Measurements from ENCODE around the gene ABI3BP. TPM values are rescaled to one million over a fixed set of nuclear protein-coding genes. Genes with fewer than 3 reads are reported as not detected.

ABI3BP gene
- total RNA-seq, 1 experiment from 2014 or later, result 0.63 TPM

DNA sequence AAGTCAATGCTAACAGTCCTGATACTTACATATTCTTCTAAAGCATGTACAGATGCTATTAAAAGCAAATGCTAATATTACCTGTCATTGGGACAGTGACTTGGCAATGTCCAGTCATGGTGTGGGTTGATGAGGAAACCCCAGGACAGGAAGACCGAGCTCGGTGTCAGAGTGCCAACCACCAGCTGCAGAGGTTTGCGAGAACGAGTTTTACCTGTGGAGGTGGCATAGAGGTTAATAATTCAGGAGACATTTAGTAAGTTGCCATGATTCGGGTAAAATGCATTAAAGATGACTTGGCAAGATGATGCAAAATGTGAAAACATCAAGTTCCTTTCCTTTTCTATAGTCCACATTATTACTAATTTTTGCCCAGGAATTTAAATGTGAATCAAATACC is 94.5 kb downstream of the ABI3BP start:
- Histone ChIP-seq H3K27ac (no peak overlapping the region), H3K27me3 (no peaks in the 10 kb centered on the region), H3K4me1 (peaks cover 4% of the 10 kb centered on the region; the same call in 1 of the 2 replicates), H3K4me3 (no peak overlapping the region), H3K9me3 (replicated peaks) (no peaks in the 10 kb centered on the region), H3K36me3 (no peaks in the 10 kb centered on the region)
- DNase-seq, result no peak

- H3K27ac ChIP-seq, result no peak overlapping the region
These were observed 96.2 kb downstream of the ABI3BP start for GRCh38 chr3:100896994-100897393.

DNA sequence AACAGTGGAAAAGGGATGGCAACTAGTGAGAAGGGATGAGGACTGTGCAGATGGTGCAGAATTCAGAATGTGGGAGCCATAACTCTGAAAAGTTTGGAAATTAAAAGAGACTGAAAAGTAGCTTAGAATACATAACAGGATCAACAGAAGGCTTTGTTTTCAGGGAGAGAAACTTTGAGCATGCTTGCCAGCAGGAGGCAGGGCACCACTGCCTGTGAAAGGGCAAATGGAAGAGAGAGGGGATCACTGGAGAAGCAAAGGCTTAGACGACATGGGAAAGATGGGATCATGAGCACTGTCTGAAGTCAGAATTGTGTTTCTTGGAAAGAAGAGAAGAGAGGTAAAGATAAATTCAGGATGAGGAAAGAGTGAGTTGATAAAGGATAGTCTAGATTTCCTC is 99.6 kb downstream of the ABI3BP start:
- Histone ChIP-seq H3K36me3 (no peaks in the 10 kb centered on the region), H3K4me3 (no peak overlapping the region), H3K27me3 (no peaks in the 10 kb centered on the region), H3K27ac (no peak overlapping the region), H3K9me3 (replicated peaks) (no peaks in the 10 kb centered on the region), H3K4me1 (no peaks in the 10 kb centered on the region)
- DNase-seq, result peak; percentile 32 to 59

More at GRCh38 chr3:100896994-100897393, 96.2 kb downstream of the ABI3BP start:
- Histone ChIP-seq H3K4me3 (no peak overlapping the region), H3K9me3 (replicated peaks) (no peaks in the 10 kb centered on the region), H3K4me1 (peaks cover 4% of the 10 kb centered on the region; the same call in 1 of the 2 replicates), H3K36me3 (no peaks in the 10 kb centered on the region), H3K27me3 (no peaks in the 10 kb centered on the region)
- no peak for DNase-seq

DNA sequence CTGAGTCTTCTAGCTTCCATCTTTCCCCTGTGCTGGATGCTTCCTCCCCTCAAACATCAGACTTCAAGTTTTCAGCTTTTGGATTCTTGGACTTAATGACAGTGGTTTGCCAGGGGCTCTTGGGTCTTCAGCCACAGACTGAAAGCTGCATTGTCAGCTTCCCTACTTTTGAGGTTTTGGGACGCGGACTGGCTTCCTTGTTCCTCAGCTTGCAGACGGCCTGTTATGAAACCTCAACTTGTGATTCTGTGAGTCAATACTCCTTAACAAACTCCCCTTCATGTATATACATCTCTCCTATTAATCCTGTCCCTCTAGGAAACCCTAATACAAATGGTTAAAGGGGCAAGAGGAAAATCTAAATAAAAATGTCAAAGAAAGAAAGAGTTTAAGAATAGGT is 100.1 kb downstream of the ABI3BP start:
- Histone ChIP-seq H3K27me3 (no peaks in the 10 kb centered on the region), H3K9me3 (replicated peaks) (no peaks in the 10 kb centered on the region), H3K27ac (no peak overlapping the region), H3K36me3 (no peaks in the 10 kb centered on the region), H3K4me3 (no peak overlapping the region), H3K4me1 (no peaks in the 10 kb centered on the region)
- no peak for DNase-seq

- no peak overlapping the region for H3K27ac ChIP-seq
- peak; percentile 34 to 53 for DNase-seq
- no peaks in the 10 kb centered on the region for H3K27me3 ChIP-seq
These were observed 101.4 kb downstream of the ABI3BP start for GRCh38 chr3:100891827-100892226.

GRCh38 chr3:100891033-100891432 is 102.2 kb downstream of the ABI3BP start:
- H3K4me1 ChIP-seq, result no peaks in the 10 kb centered on the region
- H3K4me3 ChIP-seq, result no peak overlapping the region
- no peaks in the 10 kb centered on the region for H3K36me3 ChIP-seq
- peak in 1 of 2 experiments; percentile 24 for DNase-seq
- no peak overlapping the region for H3K27ac ChIP-seq
- no peaks in the 10 kb centered on the region for H3K27me3 ChIP-seq
- no peaks in the 10 kb centered on the region for H3K9me3 ChIP-seq (replicated peaks)

More at GRCh38 chr3:100891827-100892226, 101.4 kb downstream of the ABI3BP start:
- Histone ChIP-seq H3K4me3 (no peak overlapping the region), H3K36me3 (no peaks in the 10 kb centered on the region), H3K9me3 (replicated peaks) (no peaks in the 10 kb centered on the region), H3K4me1 (no peaks in the 10 kb centered on the region)

GRCh38 chr3:100888881-100889280 is 104.3 kb downstream of the ABI3BP start:
- no peak for DNase-seq
- H3K9me3 ChIP-seq (replicated peaks), result no peaks in the 10 kb centered on the region
- no peak overlapping the region for H3K27ac ChIP-seq
- no peaks in the 10 kb centered on the region for H3K36me3 ChIP-seq
- H3K4me3 ChIP-seq, result no peak overlapping the region
- no peaks in the 10 kb centered on the region for H3K27me3 ChIP-seq
- no peaks in the 10 kb centered on the region for H3K4me1 ChIP-seq

DNA sequence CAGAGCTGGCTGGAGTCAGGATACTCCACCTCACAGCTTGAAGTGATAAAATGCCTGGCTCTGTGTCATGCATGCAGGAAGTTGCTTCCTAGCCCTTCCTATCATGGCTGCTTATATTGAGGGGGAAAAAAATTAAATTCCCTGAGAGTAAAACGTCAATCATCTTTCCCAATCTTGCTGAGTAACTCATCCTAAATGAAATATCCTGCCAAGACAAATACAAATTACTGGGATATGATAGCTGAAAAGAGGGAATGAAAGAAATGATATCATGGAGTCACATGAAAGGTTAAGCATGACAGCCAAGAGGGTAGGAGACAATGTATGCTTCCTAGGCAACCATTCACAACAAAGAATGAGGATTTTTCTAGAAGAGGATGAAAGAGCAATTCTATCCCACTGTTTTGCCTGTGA is 110.6 kb downstream of the ABI3BP start:
- Histone ChIP-seq H3K36me3 (no peaks in the 10 kb centered on the region), H3K4me1 (no peaks in the 10 kb centered on the region), H3K4me3 (no peak overlapping the region), H3K9me3 (replicated peaks) (no peaks in the 10 kb centered on the region), H3K27me3 (no peaks in the 10 kb centered on the region), H3K27ac (no peak overlapping the region)
- no peak for DNase-seq

DNA sequence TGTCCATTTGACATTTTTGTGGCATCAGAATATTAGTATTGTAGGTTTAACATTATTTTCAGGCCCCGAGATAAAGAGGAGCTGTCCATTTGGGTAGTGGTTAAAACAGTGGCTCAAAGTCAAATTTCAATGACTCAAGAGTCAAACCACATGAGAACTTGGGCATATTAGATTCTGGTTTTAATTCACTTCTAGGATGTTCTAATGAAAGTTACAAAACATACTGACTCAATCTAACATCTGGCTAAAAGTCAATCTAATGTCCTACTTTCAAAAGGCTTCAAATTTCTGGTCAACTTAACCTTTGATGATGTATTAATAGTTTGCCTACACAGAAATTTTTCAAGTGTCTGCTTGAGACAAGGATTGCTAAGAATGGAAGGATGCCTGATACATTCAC is 112.4 kb downstream of the ABI3BP start:
- no peak overlapping the region for H3K27ac ChIP-seq
- H3K9me3 ChIP-seq (replicated peaks), result no peaks in the 10 kb centered on the region
- H3K27me3 ChIP-seq, result no peaks in the 10 kb centered on the region
- H3K36me3 ChIP-seq, result no peaks in the 10 kb centered on the region
- no peak for DNase-seq
- no peaks in the 10 kb centered on the region for H3K4me1 ChIP-seq
- H3K4me3 ChIP-seq, result no peak overlapping the region

- Histone ChIP-seq H3K9me3 (replicated peaks) (no peaks in the 10 kb centered on the region), H3K36me3 (no peaks in the 10 kb centered on the region), H3K27ac (no peak overlapping the region), H3K27me3 (no peaks in the 10 kb centered on the region), H3K4me3 (no peak overlapping the region), H3K4me1 (peaks cover 7% of the 10 kb centered on the region)
- no peak for DNase-seq
These were observed 113.1 kb downstream of the ABI3BP start for GRCh38 chr3:100880072-100880471.

DNA sequence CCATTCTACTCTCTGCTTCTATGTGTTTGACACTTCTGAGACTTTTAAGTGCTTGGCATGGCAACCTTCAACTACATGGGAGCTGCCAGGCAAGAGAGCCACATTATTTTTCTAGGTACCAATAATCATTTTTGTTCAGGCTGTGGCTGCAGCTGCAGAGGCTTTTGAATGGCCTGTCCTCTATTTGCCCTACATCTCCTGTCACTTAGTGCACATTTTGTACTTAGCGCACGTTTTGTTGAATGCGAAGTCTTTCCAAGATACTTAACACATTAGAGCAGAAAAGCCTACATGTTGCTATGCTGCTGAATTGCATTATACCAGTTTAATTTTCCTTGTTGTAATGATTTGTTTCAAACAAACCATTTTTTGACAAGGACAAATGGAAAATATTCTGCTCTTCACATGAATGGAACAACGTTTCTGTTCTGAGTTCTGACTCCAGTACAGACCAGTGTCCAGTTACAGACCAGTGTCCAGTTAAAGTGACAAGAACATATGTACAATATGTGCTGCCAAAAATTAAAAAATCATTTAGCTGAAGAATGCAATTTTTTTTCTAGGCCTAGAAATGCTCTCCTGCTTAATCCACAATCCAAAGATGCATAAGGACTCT is 113.9 kb downstream of the ABI3BP start:
- H3K27me3 ChIP-seq, result no peaks in the 10 kb centered on the region
- H3K36me3 ChIP-seq, result no peaks in the 10 kb centered on the region
- no peak for DNase-seq
- H3K4me3 ChIP-seq, result no peak overlapping the region
- no peaks in the 10 kb centered on the region for H3K9me3 ChIP-seq (replicated peaks)
- no peak overlapping the region for H3K27ac ChIP-seq
- peaks cover 10% of the 10 kb centered on the region for H3K4me1 ChIP-seq

DNA sequence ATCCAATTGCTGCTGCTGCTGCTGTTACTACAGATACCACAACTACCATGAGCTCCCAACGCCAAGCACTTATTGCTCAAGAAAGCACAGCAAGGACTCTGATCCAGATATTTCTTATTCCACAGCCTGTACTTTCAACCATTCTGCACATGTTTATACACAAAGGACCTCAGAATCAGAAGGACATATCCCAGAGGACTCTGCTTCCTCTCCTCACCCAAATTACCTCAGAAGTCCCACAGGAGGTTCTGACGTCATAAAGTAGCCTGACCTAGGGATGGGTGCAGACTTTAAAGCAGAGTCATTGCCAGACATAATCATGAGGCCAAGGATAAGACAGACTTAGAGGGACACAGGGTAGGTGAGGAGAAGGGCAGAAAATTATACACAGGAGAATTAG is 115.9 kb downstream of the ABI3BP start:
- peaks cover 10% of the 10 kb centered on the region for H3K4me1 ChIP-seq
- no peak overlapping the region for H3K27ac ChIP-seq
- no peaks in the 10 kb centered on the region for H3K9me3 ChIP-seq (replicated peaks)
- H3K27me3 ChIP-seq, result no peaks in the 10 kb centered on the region
- H3K36me3 ChIP-seq, result no peaks in the 10 kb centered on the region
- no peak overlapping the region for H3K4me3 ChIP-seq
- DNase-seq, result no peak

DNA sequence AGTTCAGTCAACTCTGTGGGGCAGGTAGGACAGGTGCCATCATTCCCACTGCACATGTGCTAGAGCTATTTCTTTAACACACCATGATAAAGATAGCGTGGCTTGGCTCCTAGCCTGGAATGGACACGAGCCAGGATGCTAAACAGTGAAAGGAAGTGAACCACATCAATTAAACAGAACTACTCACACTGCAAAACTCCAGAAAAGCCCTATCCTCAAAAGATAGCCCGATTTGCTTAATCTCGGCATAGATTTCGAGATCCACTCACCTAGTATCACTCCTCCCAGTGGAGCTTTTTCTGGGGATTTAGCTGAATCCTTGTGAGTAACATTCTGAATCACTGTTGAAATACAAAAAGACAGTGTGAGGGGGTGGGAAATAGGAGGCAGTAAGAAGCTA is 118.0 kb downstream of the ABI3BP start:
- no peaks in the 10 kb centered on the region for H3K27me3 ChIP-seq
- H3K9me3 ChIP-seq (replicated peaks), result no peaks in the 10 kb centered on the region
- DNase-seq, result peak; percentile 53 to 72
- H3K4me3 ChIP-seq, result no peak overlapping the region
- no peaks in the 10 kb centered on the region for H3K36me3 ChIP-seq
- H3K4me1 ChIP-seq, result peaks cover 10% of the 10 kb centered on the region
- H3K27ac ChIP-seq, result no peak overlapping the region

DNA sequence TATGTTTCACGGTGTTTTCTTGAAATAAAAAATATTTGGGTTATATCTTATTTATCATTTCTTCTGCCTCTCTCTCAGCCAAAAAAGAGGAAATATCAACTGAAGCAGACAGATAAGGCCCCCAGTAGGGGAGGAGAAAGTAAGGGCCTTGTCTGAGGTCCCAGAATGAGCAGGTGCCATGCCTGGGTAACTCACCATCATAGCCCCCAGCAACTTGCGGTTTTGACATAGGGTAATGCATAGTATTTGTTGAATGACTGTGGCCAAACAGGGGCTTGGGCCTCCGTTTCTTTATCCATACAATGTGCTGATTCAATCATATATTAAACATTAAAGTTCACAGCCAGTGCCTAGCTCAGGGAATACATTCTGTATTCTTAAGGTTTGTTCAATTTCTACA is 119.6 kb downstream of the ABI3BP start:
- Histone ChIP-seq H3K9me3 (replicated peaks) (no peaks in the 10 kb centered on the region), H3K4me1 (peaks cover 17% of the 10 kb centered on the region), H3K36me3 (no peaks in the 10 kb centered on the region), H3K27ac (no peak overlapping the region), H3K4me3 (no peak overlapping the region), H3K27me3 (no peaks in the 10 kb centered on the region)
- DNase-seq, result no peak

- Histone ChIP-seq H3K27ac (no peak overlapping the region), H3K9me3 (replicated peaks) (no peaks in the 10 kb centered on the region), H3K36me3 (no peaks in the 10 kb centered on the region), H3K27me3 (no peaks in the 10 kb centered on the region), H3K4me1 (peaks cover 17% of the 10 kb centered on the region), H3K4me3 (no peak overlapping the region)
- DNase-seq, result no peak
These were observed 121.9 kb downstream of the ABI3BP start for GRCh38 chr3:100871306-100871705.

- no peaks in the 10 kb centered on the region for H3K9me3 ChIP-seq (replicated peaks)
- H3K36me3 ChIP-seq, result no peaks in the 10 kb centered on the region
- DNase-seq, result peak; percentile 22 to 60
- H3K4me1 ChIP-seq, result peaks cover 7% of the 10 kb centered on the region
- H3K4me3 ChIP-seq, result no peak overlapping the region
- no peak overlapping the region for H3K27ac ChIP-seq
- no peaks in the 10 kb centered on the region for H3K27me3 ChIP-seq
These were observed 123.4 kb downstream of the ABI3BP start for GRCh38 chr3:100869787-100870186.

Measured in SJCRH30 (cell line).